Choroid plexus epithelial cell (primary cell): Measurements from ENCODE around the gene RFC1.
"Not testable (repeated sequence)": the region's sequence is repeated elsewhere in the genome, so short reads cannot be mapped to it uniquely, and the experiment has no call there.

Experiments used
- DNase-seq: peaks from one replicate; pipeline ENCODE4 v3.0.0-alpha.2; 2010; ENCODE audit warnings: low read depth
- H3K4me3 ChIP-seq: 2 replicates; pipeline ENCODE4 v1.5.1; 2011; ENCODE audit warnings: low read depth, mild to moderate bottlenecking, control low read depth, low read length, moderate library complexity
- CTCF ChIP-seq: conservative IDR thresholded peaks from 2 replicates; pipeline ENCODE4 v1.5.1; 2011; ENCODE audit warnings: low read depth, mild to moderate bottlenecking, control low read depth, inconsistent platforms, low read length, moderate library complexity

RFC1 gene

DNA sequence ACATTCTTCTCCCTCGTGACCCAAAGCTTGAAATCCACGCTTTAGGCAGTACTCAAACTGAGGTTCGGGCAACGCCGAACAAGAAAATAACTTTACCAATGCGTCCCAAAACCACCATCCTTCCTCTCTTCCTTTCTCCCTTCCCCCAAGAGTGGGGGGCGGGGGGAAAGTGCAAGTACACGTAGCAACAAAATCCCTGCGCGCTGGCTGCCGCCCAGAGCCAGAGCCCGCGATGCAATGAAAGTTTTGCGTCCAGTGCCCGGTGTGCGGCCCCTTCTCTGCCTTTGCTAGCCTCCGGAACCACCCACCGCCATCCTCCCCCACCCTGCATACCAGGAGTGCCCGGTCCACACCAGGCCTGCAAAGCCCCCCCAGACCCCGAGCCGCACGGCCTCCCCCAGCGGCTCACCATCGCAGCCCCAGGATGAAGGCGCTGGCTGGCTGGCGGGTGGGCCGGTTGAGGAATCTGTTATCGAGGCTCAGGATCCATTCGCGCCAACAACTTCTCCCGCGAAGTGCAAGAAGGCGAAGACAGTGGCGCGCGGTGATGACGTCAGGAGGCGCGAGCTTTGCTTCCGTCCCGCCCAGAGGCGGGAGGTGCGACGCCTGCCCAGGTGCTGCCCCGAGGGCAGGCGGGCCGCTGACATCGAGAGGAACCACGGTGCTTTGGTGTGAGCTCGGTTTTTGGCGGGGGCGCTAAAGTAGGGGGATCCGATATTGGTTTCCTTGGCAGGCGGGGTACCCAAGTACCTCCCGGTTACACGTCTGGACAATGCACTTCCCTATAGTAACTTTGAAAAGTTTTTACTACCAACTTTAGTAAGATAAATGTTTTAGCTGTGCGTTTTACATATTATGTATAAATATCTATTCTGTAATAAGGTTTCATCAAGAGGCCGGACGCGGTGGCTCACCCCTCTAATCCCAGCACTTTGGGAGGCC, at the start of gene RFC1:
Gene RFC1 (minus strand): TSS at position 533 of the 942 bp plus-strand sequence. CDS start 121 bp downstream, at position 412.
- TF ChIP-seq CTCF, result no peak
- H3K4me3 ChIP-seq, result peak within 1 kb of the TSS; percentile 97
- peak; percentile 92 for DNase-seq

- DNase-seq, result no peak
- no peak for TF ChIP-seq CTCF
- no peak overlapping the region for H3K4me3 ChIP-seq
Measured at GRCh38 chr4:39415678-39416283, 49.6 kb upstream of the RFC1 start.

DNA sequence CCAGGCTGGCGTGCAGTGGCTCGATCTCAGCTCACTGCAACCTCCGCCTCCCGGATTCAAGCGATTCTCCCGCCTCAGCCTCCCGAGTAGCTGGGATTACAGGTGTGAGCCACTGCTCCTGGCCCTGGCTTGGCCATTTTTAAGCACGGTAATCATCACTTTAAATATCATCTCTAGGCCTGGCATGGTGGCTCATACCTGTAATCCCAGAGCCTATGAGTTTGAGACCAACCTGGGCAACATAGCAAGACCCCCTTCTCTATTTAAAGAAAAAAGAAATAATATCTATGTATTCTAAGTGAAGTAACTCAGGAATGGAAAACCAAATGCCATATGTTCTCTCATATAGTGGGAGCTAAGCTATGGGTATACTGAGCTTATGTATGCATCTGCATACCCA, 45.4 kb upstream of the RFC1 start:
- DNase-seq, H3K4me3 ChIP-seq: not testable (repeated sequence)

- peak; percentile 50 for DNase-seq
- peak; percentile 46 for TF ChIP-seq CTCF
- no peak overlapping the region for H3K4me3 ChIP-seq
Measured at GRCh38 chr4:39410415-39410814, 44.3 kb upstream of the RFC1 start.

DNA sequence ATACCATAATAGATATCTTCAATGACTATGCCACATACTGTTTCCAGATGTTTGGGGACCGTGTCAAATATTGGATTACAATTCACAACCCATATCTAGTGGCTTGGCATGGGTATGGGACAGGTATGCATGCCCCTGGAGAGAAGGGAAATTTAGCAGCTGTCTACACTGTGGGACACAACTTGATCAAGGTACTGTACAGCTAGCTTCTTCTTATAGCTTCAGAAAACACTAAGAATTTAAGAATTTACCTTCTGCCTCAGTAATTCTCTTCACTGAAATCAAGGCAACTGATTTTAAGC, 41.4 kb upstream of the RFC1 start:
- DNase-seq, result no peak
- TF ChIP-seq CTCF, result no peak
- H3K4me3 ChIP-seq, result no peak overlapping the region

GRCh38 chr4:39406763-39407583, 40.8 kb upstream of the RFC1 start, which contains the start of gene KLB:
KLB (plus strand) TSS chr4:39406930; CDS start chr4:39406950, 20 bp downstream.
- H3K4me3 ChIP-seq, result no peak within 1 kb of the TSS
- TF ChIP-seq CTCF, result no peak
- no peak for DNase-seq

- not testable (repeated sequence) for H3K4me3 ChIP-seq, DNase-seq
Measured at GRCh38 chr4:39401640-39402039, 35.5 kb upstream of the RFC1 start.
